Pulmonary artery endothelial cell (primary cell): Measurements from ENCODE around the gene ZDHHC11. TPM values are rescaled to one million over a fixed set of nuclear protein-coding genes. Genes with fewer than 3 reads are reported as not detected.
"Not testable (repeated sequence)": the region's sequence is repeated elsewhere in the genome, so short reads cannot be mapped to it uniquely, and the experiment has no call there.

Source experiments
- DNase-seq: peaks from one replicate; pipeline ENCODE4 v3.0.0-alpha.2; 2011; ENCODE audit warnings: low read depth, low spot score
- total RNA-seq: library from RNA; depleted of rRNA; stranded (reverse); fragments of >200 nt; gene quantifications from 2 replicates; pipeline ENCODE4 v1.2.3, GENCODE V29; 2014

ZDHHC11 gene
- total RNA-seq, 1 donor from 2014 or later: 0.13 TPM

GRCh38 chr5:844426-844825, 6.4 kb downstream of the ZDHHC11 start:
- not testable (repeated sequence) for DNase-seq

GRCh38 chr5:843926-844325, 6.9 kb downstream of the ZDHHC11 start:
- DNase-seq: not testable (repeated sequence)

- not testable (repeated sequence) for DNase-seq
Measured at GRCh38 chr5:843371-843770, 7.4 kb downstream of the ZDHHC11 start.

- not testable (repeated sequence) for DNase-seq
Measured at GRCh38 chr5:842402-843221, 8.2 kb downstream of the ZDHHC11 start.

- not testable (repeated sequence) for DNase-seq
Measured at GRCh38 chr5:841531-842401, 9.0 kb downstream of the ZDHHC11 start.

GRCh38 chr5:840974-841435, 9.8 kb downstream of the ZDHHC11 start:
- not testable (repeated sequence) for DNase-seq

- not testable (repeated sequence) for DNase-seq
Measured at GRCh38 chr5:840118-840973, 10.4 kb downstream of the ZDHHC11 start.

- DNase-seq: not testable (repeated sequence)
Measured at GRCh38 chr5:838431-838851, 12.3 kb downstream of the ZDHHC11 start.

- not testable (repeated sequence) for DNase-seq
Measured at GRCh38 chr5:837621-838121, 13.1 kb downstream of the ZDHHC11 start.

- DNase-seq: not testable (repeated sequence)
Measured at GRCh38 chr5:835933-836612, 14.7 kb downstream of the ZDHHC11 start.

GRCh38 chr5:834013-834412, 16.8 kb downstream of the ZDHHC11 start:
- not testable (repeated sequence) for DNase-seq

GRCh38 chr5:828194-828593, 22.6 kb downstream of the ZDHHC11 start:
- DNase-seq: not testable (repeated sequence)

GRCh38 chr5:825544-825943, 25.2 kb downstream of the ZDHHC11 start:
- DNase-seq: not testable (repeated sequence)

- DNase-seq: no peak
Measured at GRCh38 chr5:821504-821903, 29.3 kb downstream of the ZDHHC11 start.

GRCh38 chr5:820245-820644, 30.5 kb downstream of the ZDHHC11 start:
- no peak for DNase-seq

GRCh38 chr5:819078-819477, 31.7 kb downstream of the ZDHHC11 start:
- DNase-seq: no peak

GRCh38 chr5:816176-816575, 34.6 kb downstream of the ZDHHC11 start:
- no peak for DNase-seq

GRCh38 chr5:815449-815848, 35.3 kb downstream of the ZDHHC11 start:
- no peak for DNase-seq

GRCh38 chr5:813575-813974, 37.2 kb downstream of the ZDHHC11 start:
- not testable (repeated sequence) for DNase-seq

GRCh38 chr5:811384-811783, 39.4 kb downstream of the ZDHHC11 start:
- not testable (repeated sequence) for DNase-seq
